Keratinocyte (primary cell): ENCODE results near the gene GLCE.

Experiments used
- EZH2 ChIP-seq: IDR thresholded peaks from one replicate; pipeline ENCODE4 v1.6.1; 2012; ENCODE audit warnings: inconsistent platforms, mild to moderate bottlenecking, low read length, moderate library complexity
- TF ChIP-seq, protein P1 (sequence below), 3 experiments: IDR thresholded peaks in 1 of 3; conservative IDR thresholded peaks in 1 of 3; optimal IDR thresholded peaks in 1 of 3; 2 replicates in 2 of 3; 3 replicates in 1 of 3; pipeline versions ENCODE3 to v1.5.1; 2011; ENCODE audit warnings: low read length in 3 of 3, mild to moderate bottlenecking in 3 of 3, moderate library complexity in 2 of 3, control low read depth in 1 of 3, inconsistent platforms in 1 of 3; ENCODE audit not compliant: insufficient read depth in 2 of 3; ENCODE audit errors: extremely low read depth in 1 of 3

DNA sequence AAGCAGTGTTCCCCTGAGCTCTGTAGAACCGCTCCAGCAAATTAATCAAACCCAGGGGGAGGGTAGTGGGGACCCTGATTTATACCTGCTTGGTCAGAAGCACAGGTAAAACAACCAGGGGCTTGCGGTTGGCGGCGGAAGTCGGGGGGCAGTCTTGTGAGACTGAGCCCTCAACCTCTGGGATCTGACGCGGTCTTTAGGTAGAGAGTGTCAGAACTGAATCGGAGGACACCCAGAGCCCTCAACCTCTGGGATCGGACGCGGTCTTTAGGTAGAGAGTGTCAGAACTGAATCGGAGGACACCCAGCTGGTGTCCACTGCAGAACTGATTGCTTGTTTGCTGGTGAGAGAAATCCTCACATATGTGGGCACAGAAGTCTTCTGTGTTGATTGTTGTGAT lies 125.4 kb downstream of the GLCE start:
- TF ChIP-seq, protein P1, sequence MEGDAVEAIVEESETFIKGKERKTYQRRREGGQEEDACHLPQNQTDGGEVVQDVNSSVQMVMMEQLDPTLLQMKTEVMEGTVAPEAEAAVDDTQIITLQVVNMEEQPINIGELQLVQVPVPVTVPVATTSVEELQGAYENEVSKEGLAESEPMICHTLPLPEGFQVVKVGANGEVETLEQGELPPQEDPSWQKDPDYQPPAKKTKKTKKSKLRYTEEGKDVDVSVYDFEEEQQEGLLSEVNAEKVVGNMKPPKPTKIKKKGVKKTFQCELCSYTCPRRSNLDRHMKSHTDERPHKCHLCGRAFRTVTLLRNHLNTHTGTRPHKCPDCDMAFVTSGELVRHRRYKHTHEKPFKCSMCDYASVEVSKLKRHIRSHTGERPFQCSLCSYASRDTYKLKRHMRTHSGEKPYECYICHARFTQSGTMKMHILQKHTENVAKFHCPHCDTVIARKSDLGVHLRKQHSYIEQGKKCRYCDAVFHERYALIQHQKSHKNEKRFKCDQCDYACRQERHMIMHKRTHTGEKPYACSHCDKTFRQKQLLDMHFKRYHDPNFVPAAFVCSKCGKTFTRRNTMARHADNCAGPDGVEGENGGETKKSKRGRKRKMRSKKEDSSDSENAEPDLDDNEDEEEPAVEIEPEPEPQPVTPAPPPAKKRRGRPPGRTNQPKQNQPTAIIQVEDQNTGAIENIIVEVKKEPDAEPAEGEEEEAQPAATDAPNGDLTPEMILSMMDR (optimal IDR thresholded peaks at IDR 0.05 in 1 of 3, IDR thresholded peaks at IDR 0.05 in 1 of 3, conservative IDR thresholded peaks at IDR 0.05 in 1 of 3; ENCODE audit: extremely low read depth in 1 of 3, insufficient read depth in 2 of 3, low read length in 3 of 3) = no peak
- no peak for TF ChIP-seq EZH2
